ENCODE results near the gene KCNA5. TPM values are rescaled to one million over a fixed set of nuclear protein-coding genes. Genes with fewer than 3 reads are reported as not detected.

Gene KCNA5
- polyA plus RNA-seq (ENCODE audit: insufficient read length), result 1.8 TPM

DNA sequence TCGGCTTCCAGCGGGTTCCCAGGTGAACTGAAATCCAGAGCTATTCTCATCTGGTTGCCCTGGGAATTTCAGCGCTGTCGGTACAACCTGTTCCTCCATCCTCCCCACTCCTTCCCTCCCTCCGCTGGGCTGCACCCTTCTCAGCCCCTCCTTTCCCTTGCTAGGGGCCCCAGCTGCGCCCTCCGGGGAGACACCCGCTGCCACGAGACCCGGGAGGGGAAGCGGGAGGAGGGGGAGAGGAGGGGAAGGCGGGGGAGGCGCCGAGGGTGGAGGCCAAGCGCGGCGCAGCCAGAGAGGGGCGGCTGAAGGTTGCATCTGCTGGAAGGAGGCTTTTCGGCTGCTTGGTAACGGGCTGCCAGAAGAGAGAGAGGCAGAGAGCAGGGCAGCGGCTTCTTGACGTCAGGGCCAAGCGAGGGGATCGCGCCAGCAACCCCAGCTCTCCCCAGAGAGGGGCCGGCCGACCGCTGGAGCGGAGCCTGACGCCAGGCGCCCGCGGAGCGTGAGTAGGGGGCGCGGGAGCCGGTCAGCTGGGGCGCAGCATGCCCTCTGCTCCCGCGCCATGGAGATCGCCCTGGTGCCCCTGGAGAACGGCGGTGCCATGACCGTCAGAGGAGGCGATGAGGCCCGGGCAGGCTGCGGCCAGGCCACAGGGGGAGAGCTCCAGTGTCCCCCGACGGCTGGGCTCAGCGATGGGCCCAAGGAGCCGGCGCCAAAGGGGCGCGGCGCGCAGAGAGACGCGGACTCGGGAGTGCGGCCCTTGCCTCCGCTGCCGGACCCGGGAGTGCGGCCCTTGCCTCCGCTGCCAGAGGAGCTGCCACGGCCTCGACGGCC, at the start of gene KCNA5:
TSS of gene KCNA5 (plus strand) at position 291 of the 831 bp plus-strand sequence. CDS start at position 560, 269 bp downstream.
- DNase-seq (ENCODE audit: low read depth), result no peak

DNA sequence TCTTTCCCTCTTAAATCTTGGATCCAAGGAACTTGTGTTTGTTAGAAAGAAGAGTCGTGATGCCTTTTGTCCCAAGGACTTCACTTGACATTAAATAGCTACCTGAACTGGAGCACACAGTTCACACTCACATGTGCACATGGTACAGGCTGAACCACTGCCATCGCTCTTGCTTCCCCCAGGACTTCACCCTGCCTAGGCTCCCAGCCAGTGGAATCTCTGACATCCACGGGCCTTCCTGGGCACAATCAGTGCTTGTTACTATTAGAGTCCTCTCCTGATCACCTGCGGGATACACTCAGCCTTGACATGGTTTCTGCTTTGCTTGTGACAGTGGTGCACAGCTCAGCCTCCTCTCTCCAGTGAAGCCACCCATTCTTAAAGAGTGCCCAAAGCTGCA, 49.1 kb upstream of the KCNA5 start:
- no peak for DNase-seq (ENCODE audit: low read depth)

DNA sequence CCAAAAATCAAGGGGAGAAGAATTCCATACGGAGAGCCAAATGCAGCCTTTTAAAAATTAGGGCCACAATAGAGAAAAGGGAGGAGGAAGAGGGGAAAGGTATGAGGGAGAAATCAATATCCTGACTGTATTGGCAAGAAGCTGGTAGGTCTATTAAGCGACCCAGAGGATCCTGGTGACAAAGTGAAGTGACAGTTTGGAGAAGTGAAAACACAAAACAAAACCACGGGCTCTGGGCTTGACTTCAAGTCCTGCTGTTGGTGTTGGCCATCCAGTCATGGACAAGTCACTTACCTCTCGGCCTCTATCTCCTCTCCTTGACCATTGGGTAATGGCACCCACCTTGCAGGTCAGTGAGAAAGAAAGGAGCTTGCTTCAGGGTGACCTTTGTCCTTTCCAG, 47.0 kb upstream of the KCNA5 start:
- DNase-seq (ENCODE audit: low read depth), result no peak

DNA sequence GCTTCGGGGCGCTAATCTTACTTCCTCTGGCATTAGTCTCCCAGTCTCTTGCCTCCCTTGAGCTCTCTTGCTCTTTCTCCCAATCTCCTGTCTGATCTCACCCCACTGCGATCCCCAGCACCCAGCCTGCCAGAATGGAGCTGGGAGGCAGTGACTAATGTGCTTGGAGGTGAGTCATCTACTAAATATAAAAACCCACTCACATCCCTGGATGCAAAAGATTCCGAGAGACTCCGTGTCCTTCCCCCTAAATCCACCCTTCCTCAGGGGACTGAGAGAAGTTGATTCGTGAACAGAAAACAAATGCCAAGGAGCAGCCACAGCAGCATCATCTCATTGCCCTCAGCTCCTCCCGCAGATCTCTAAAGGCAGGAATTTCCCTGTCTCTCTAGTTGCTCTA, 45.7 kb upstream of the KCNA5 start:
- no peak for DNase-seq (ENCODE audit: low read depth)

DNA sequence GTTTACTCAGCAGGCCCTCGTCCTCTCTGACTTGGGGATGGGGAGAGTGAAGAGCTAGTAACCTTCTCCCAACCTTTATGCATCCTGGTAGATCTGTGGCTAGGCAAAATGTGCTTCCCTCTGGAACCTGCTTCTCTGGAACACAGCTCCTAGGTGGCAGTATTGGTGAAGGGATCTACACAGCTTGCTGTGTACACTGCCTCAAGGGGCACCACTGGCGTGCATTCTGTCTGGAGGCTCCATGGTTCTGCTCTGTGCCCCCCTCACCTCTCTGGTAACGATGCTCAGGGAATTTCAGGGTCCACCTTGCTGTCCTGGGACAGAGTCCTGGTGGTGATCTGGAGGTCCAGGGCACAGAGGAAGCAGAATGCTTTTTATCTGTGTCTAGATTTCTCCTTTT, 43.5 kb upstream of the KCNA5 start:
- no peak for DNase-seq (ENCODE audit: low read depth)

DNA sequence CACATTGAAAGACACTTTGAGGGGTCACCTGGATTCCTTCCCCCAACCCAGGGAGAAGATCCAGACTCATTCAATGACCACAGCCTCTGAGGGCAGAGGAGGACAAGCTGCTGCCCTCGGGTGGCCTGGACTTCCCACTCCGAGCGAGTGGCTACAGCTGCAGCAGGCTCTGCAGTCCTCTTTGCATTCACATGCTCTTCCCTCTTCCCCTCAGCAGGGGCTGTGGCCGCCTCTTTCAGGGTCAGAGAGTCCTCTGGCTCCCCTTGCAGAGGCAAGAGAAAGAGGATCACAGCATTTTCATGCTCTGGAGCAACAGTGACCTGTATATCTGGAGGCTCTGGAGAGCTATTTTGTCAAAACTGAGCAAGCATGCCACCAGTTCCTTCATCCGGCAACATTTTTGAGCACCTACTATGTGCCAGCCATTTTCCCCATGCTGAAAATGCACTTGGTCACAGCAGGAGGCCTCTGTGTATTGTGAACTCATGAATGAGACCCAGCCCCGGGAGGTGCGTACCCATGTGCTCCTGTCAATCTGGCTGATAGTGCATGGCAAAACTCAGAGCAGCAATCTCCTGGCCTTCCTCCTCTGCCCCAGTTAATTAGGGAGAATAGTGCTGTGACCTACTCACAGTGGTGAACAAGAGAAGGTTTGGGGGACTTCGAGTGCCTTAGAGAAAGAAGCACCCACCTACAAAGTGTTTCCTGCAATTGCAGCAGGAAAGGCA, 42.9 kb upstream of the KCNA5 start:
- DNase-seq (ENCODE audit: low read depth), result no peak

DNA sequence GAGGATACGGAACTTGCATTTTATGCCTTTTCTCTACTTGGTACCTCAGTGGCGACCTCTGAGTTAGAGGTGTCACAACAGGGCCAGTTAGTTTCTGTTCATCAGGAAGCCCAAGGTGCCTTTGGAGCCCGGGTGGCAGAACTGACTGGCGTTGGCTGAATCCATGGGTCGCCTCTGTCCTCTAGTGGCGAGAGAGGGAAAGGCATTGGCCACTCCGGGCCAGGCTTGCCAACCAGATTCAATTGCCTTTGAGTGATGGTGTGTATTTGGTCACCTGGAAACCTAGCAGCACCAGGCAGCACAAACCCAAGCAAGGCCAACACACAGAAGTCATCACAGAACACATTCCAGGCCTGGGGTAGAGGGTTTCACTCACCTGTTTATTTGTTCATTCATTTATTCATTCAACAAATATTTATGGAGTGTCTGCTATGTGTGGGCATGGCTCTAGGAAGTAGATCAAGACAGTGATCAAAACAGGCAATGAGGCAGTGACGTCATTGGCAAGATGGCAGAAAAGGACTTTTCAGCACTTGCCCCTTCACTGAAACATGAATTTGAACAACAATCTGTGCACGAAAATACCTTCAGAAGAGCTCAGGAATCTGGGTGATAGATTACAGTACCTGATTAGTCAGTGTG, 40.5 kb upstream of the KCNA5 start:
- DNase-seq (ENCODE audit: low read depth), result no peak

DNA sequence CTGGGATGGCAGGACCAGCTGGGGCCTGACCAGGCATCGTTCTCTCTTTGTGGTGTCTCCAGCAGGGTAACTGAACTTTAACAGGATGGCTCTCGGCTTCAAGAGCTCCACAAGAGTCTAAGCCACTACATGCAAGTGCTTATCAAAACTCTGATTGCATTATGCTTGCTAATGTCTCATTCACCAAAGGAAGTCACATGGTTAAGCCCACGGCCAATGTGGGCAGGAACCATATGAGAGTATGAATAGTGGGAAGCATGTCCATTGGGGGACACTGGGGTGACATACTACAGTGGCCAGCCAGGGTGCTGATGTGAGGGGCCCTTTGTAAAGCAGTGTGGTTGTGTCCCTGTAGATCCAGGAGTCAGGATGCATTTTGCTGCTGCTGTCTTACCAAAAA, 35.0 kb upstream of the KCNA5 start:
- no peak for DNase-seq (ENCODE audit: low read depth)

DNA sequence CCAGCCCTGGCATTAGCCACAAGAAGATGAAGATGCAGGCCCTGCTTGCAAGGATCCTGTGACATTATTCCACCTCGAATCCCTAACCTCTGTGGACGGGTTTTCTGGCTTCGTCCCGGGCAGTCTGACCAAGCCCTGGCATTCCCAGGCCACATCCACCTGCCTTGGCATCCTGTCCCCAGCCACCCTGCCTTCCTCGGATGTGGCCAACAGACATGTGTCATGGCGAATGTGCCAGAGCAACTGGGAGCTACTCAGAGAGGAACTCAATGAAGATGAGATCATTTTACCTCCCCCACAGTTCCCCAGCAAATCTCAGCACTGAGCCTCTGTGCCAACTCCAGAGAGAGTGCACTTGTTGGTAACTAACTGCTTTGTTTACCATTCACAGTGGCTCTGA, 33.5 kb upstream of the KCNA5 start:
- DNase-seq (ENCODE audit: low read depth), result no peak

DNA sequence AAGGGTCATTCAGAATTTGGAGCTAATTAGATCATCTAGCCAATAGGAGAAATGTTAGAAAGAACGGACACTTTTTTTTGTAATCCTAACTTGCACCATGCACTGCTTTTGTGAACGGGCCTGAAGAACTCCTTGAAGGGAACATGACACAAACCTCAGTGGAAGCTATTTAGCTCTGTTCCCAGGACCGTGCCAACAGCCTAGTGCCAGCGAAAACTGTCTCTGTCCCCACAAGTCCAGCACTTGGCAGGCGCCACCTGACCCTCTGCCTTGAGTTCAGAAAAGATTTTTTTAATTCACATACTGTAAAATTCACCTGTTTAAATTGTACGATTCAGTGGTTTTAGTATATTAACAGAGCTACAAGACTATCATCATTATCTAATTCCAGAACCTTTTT, 31.3 kb upstream of the KCNA5 start:
- no peak for DNase-seq (ENCODE audit: low read depth)

DNA sequence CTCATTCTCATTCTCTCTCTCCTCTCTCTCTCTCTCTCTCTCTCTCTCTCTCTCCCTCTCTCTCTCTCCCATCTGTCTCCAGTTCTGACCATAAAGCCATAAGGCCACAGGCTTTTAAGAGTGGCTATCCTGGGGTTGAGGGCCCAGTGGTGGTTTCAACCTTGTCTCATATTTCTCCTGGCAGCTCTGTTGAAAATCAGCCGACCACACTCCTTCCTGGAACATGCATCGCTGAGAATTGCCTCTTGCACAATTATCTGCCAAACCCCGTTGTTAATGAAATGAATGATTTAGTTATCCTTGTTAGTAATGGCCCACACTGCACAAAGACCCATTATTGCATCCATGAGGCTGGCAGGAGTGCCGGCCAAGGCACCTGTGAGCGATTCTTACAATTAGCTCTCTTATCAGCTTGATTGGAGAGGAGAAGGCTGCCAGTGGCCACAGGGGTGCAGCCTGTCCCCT, 30.4 kb upstream of the KCNA5 start:
- no peak for DNase-seq (ENCODE audit: low read depth)

DNA sequence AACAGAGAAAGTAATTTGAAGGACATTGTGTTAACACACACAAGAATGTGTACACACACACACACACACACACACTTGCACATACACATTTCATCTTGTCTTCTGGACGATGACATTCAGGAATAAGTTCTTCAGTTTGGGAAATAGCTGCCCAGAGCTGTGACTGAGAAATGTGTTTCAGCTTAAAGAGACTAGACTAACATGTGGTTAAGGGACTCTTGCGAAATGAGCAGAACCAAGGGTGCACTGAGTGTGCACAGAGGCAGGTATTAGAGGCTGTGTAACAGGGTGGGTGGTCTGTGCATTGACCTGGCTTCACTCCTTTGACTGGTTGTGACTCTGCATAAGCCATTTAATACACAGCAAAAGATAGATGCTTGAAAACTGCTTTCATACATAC, 29.4 kb upstream of the KCNA5 start:
- DNase-seq (ENCODE audit: low read depth), result no peak

DNA sequence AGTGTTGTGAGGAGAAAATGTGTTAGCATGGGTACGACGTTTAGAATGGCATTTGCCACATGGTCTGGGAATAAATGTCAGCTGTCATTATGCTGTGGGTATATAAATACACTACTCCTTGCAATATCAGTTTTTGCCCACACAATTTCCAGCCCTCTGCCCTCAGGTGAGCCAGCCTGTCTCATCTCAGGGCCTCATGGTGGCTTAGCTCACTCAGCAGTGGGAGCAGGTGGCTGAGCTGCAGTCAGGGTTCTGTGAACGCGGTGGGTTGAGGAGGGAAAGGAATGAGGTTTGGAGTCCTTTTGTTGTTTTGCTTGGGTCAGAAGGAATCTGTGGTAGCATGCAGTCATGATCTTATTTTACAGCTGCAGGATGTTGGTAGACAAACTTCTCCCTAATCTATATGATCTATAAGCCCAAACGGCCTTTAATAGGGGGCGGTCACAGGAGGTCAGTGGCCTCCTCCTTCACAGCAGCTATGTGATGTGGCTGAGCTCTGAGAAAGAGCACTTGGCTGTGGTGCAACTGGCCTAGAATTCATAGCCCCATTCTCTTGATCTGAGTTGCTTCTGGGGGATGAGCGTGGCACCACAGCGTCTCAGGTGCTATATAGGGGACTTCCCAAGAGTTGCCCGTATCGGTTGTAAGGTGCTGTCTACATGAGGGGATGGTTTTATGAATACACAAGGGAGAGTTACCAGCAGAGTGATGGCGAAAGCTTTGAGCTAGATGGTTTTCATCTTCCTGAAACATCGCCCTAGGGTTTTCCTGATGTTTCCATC, 27.8 kb upstream of the KCNA5 start:
- no peak for DNase-seq (ENCODE audit: low read depth)

DNA sequence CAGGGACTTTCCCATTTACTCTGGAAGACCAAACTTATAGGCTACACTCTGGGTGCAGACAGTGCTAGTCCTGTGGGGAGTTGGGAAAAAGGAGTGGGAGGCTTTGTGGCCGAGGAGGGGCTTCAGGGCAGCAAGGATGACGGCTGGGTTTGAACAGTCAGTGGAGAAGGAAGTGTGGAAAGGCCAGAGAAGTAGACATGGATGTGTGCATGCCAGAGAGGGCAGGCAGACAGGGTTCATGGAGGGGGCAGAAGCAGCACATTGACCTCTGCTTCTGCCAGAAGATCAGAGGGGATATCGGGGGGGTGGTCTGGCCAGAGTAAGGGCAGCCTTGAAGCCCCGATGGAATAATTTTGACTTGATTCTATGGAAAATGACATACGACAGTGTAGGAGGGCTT, 27.2 kb upstream of the KCNA5 start:
- no peak for DNase-seq (ENCODE audit: low read depth)

DNA sequence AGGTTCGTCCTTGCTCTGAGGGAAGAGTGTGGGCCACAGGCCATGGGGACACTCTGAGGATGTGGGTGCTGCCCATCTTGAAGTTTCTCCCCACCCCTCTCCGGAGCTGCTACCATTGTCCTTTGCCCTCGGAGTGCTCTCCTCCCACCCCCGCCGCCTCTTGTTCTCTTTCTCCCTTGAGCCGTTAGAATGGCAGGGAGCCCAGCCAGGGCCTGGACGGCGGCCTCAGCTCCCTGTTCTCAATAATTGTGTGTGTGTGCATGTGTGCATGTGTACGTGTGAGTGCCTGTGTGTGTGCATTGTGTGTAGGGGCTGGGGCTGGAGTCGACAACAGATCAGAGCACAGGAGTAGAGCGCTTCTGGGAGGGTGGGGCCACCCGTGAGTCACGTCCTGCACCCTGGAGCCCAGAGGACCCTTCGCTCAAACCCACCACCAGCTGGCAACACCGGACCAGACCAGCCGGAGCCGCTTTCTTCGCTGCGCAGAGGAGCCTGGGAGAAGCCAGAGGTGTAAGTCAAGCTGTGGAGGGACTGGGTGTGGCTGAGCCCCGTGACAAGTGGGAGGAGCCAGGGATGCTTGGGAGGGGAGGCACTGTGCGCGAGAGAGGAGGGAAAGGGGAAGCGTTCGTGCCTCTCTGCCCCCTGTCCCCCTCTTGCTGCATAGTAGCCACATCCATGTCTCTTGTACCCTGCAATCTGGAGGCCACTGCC, 25.9 kb upstream of the KCNA5 start:
- DNase-seq (ENCODE audit: low read depth), result no peak

DNA sequence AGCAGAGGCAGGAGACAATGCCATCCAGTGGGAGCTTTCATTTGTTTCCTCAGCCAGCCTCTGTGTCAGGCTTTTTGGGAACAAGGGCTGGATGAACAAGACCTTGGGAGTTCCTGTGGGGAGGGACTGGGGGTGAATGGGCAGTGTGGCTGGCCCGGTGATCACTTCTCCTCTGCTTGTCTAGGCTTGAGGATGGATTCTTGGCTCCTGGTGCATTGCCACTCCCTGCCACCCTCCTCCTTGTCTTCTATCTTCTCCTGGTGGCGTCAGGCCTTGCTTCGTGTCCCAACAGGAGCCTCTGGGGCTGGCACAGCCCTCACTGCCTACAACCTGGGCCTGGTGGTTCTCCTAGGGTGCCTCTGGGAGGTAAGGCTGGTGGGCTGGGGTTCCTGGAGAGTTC, 25.0 kb upstream of the KCNA5 start:
- DNase-seq (ENCODE audit: low read depth), result no peak

DNA sequence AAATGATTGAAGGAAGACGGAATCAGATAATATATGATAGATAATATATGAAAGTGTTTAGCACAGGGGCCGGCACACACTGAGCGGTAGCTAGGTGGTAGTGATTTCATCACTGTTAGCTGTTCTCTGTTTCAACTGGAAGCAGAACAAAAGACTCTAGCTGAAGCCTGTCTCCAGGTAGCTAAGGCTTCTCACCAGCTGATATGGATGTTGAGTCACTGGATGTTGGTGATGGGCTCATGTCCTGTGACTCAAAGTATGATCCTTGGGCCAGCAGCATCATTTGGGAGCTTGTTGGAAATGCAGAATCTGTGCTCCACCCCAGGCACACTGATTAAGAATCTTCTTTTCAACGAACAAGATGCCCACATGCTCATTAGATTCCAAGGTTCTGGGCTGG, 21.7 kb upstream of the KCNA5 start:
- DNase-seq (ENCODE audit: low read depth), result no peak

DNA sequence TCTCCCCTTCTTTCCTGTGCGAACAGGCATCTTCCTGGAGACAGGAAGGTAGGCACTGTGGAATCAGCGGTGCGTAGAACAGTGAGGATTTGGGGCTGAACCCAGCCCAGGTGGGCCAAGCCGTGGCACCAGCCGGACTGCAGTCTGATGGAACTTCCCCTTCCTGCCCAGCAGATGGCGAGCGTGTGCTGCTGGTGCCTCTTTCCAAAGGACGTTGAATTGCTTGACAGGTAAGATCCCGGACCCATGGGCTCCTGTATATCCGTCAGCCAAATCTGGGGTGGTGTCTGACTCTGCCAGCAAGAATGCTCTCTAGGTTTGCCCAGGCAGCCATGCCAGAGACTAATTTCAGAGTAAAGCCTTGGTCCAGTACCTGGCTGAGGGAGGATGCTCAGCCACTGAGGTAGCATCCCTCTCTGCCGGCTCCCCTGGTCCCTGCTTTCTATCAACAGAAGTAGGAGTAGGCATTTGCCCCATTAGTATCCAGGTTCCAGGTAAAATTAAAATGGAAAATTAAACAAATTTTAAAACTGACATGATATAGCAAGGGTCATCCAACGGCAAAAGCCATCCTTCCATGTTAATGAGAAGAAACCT, 21.1 kb upstream of the KCNA5 start:
- DNase-seq (ENCODE audit: low read depth), result no peak

DNA sequence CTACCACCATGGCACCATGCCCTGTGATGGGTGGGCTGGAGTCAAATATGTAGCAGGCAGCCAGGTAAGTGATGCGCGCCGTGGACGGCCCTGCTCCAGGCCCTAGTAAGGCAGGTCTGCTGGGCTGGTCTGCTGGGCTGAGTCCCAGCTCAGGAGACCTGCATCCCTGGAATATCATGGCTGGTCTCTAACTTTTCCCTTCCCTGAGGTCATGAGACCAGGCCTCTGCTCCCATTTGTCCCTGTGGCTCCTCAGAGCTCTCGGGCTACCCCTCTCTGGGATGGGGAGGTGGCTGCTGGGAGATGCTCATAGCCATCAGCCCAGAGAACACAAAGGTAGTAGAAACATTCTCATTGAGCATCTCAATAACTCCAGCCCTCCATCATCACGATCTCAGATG, 19.8 kb upstream of the KCNA5 start:
- DNase-seq (ENCODE audit: low read depth), result no peak

DNA sequence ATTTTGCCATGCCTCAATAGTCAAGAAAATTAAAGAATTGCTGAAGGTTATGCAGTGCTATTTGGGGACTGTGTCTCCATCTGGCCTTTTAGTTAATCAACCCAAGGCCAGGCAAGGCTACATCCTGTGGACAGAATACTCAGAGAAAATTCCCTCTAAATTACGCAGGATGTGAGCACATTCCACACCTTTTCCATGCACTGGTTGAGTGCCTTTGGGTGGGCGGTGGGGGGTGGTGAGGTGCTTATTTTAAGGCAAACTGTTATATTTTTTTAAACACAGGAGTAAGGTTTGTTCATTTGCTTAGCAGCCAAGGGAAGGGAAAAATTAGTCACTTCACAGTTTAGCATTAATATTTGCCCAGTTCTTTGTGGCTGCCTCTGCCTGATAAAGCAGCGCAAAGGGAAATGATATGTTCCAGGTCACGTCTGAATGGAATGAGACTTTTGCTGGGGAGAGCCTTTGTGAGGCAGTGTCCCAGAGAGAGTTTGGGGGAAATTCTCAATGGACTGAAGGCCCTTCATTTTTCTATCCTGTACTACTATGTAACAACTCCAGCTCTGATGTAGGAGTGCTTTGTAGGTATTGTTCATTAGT, 17.2 kb upstream of the KCNA5 start:
- DNase-seq (ENCODE audit: low read depth), result no peak
